ENCODE measurements around the gene SHQ1.

The SHQ1 gene

DNA sequence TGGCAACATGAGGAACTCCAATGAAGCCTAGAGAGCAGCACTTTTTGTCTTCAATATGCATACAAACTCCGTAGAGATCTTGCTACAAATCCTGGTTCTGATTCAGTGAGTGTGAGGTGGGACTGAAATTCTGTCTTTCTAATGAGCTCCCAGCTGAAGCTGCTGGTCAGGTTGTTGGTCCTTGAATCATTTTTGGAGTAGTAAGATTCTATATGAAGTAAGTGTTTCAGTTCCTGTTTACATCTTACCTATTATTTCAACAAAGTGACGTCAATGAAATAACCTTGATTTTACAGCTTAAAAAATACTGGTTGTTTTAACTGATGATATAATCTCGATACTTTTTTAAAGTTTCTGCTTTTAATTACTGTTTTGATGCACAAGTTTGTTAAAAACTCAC, 33.9 kb downstream of the SHQ1 start:
- FAIRE-seq (peak; percentile 61), DNase-seq (ENCODE audit: insufficient read length) (no peak)
- TF ChIP-seq POLR2AphosphoS5 (IDR thresholded peaks at IDR 0.05; ENCODE audit: low read depth, low read length), result no peak
- TF ChIP-seq POLR2A (IDR thresholded peaks at IDR 0.05; ENCODE audit: low read depth, low read length), result no peak
- no peak for TF ChIP-seq TAF1 (IDR thresholded peaks at IDR 0.05; ENCODE audit: borderline replicate concordance, low read depth, low read length)

DNA sequence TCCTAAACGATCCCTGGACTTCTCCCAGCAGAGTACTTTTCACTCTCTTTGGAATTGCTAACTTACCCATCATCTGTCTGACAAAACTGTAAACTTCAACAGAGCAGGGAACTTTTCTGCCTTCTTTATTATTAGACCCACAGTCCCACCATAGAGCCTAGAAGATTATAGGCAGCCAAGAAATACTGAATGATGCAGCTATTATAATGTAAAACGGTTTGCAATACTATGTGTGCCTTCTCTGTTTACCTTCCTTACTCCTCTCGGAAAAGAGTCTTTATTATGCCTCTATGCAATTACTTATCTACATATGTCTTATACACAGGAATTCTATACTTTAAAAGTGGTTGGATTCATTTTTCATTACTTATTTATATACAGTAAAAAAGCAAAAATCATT, 36.0 kb downstream of the SHQ1 start:
- no peak for FAIRE-seq
- TF ChIP-seq POLR2AphosphoS5 (IDR thresholded peaks at IDR 0.05; ENCODE audit: low read depth, low read length) (no peak), POLR2A (IDR thresholded peaks at IDR 0.05; ENCODE audit: low read depth, low read length) (no peak)
- DNase-seq (ENCODE audit: insufficient read length), result no peak

DNA sequence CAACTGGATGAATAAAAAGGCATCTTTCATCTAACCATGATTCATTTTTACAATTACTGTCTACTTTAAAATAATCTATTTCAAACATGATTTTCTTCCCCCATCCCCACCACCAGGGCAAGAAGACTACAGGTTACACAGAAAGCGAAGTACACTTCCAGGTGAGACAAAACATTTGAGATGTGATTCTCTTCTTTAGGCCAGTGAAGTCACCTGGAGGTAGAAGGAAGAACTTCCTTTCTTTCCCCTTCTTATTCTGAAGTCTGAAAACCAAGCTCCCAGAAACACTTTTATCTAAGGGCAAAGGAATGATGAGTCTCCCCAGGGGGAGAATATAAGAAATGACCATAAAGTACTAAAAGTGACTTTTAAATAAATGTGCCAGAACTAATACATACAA, 36.7 kb downstream of the SHQ1 start:
- TF ChIP-seq TAF1 (IDR thresholded peaks at IDR 0.05; ENCODE audit: borderline replicate concordance, low read depth, low read length) (no peak), POLR2AphosphoS5 (IDR thresholded peaks at IDR 0.05; ENCODE audit: low read depth, low read length) (no peak), POLR2A (IDR thresholded peaks at IDR 0.05; ENCODE audit: low read depth, low read length) (no peak)
- FAIRE-seq, result no peak
- no peak for DNase-seq (ENCODE audit: insufficient read length)

DNA sequence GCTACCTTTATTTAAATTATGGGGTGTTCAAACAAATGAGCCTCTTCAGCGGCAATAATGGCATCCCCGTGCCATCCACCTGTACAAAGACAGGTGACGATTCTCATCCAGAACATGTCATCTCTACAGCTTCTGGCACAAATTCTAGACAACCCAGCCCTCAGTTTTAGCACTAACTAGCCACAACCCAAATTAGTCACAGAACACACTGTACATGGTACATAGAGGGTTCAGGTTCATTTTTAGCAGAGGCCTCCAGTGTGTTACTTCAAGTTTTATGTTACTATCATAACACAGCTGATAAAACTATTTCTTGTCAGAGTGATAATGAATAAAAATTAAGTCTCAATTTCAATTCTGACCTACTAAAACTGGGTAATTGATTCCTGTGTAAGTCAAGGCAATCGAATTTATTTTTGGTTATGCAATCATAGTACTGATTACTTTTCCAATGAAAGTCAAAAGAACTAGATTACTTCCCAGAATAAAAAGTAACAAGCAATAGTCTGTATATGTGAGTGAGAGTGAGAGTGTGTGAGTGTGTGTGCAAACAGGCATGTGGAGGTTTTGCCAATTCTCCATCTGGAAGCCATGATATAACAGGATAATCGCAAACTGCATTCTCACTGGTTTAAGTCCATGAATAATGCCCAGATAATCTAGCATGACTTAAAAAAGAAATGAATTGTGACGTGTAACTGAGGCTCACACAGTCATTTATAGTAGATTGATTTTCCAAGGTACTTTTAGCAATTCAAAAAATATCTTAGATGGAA, 37.4 kb downstream of the SHQ1 start:
- no peak for DNase-seq (ENCODE audit: insufficient read length)
- no peak for FAIRE-seq
- TF ChIP-seq POLR2AphosphoS5 (IDR thresholded peaks at IDR 0.05; ENCODE audit: low read depth, low read length) (no peak), POLR2A (IDR thresholded peaks at IDR 0.05; ENCODE audit: low read depth, low read length) (no peak), TAF1 (IDR thresholded peaks at IDR 0.05; ENCODE audit: borderline replicate concordance, low read depth, low read length) (no peak)

GRCh38 chr3:72810063-72810462, 38.2 kb downstream of the SHQ1 start:
- TF ChIP-seq POLR2AphosphoS5 (IDR thresholded peaks at IDR 0.05; ENCODE audit: low read depth, low read length) (no peak), TAF1 (IDR thresholded peaks at IDR 0.05; ENCODE audit: borderline replicate concordance, low read depth, low read length) (no peak), POLR2A (IDR thresholded peaks at IDR 0.05; ENCODE audit: low read depth, low read length) (no peak)
- FAIRE-seq (no peak), DNase-seq (ENCODE audit: insufficient read length) (no peak)

DNA sequence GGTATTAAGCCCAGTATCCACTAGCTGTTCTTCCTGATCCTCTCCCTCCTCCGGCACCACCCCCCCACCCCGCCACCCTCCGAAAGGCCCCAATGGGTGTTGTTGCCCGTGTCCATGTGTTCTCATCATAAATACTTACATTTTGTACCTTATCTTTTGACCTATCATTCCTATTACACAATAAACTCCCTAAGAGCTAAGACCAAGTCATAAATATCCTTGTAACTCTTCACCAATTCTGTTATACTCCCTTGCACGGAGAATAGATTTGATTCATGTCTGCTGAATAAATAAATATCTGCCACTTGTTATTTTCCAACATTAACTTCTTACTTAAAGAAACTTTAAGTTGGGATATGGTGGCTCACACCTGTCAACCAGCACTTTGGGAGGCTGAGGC, 43.9 kb downstream of the SHQ1 start:
- no peak for TF ChIP-seq POLR2A (IDR thresholded peaks at IDR 0.05; ENCODE audit: low read depth, low read length)
- no peak for TF ChIP-seq TAF1 (IDR thresholded peaks at IDR 0.05; ENCODE audit: borderline replicate concordance, low read depth, low read length)
- no peak for TF ChIP-seq POLR2AphosphoS5 (IDR thresholded peaks at IDR 0.05; ENCODE audit: low read depth, low read length)
- FAIRE-seq (peak; percentile 38), DNase-seq (ENCODE audit: insufficient read length) (no peak)

GRCh38 chr3:72803573-72803972, 44.7 kb downstream of the SHQ1 start:
- FAIRE-seq (no peak), DNase-seq (ENCODE audit: insufficient read length) (no peak)
- TF ChIP-seq POLR2AphosphoS5 (IDR thresholded peaks at IDR 0.05; ENCODE audit: low read depth, low read length), result no peak
- no peak for TF ChIP-seq TAF1 (IDR thresholded peaks at IDR 0.05; ENCODE audit: borderline replicate concordance, low read depth, low read length)
- TF ChIP-seq POLR2A (IDR thresholded peaks at IDR 0.05; ENCODE audit: low read depth, low read length), result no peak

GRCh38 chr3:72802001-72802400, 46.2 kb downstream of the SHQ1 start:
- DNase-seq (ENCODE audit: insufficient read length), result no peak
- FAIRE-seq, result no peak
- TF ChIP-seq POLR2AphosphoS5 (IDR thresholded peaks at IDR 0.05; ENCODE audit: low read depth, low read length) (no peak), TAF1 (IDR thresholded peaks at IDR 0.05; ENCODE audit: borderline replicate concordance, low read depth, low read length) (no peak), POLR2A (IDR thresholded peaks at IDR 0.05; ENCODE audit: low read depth, low read length) (no peak)

DNA sequence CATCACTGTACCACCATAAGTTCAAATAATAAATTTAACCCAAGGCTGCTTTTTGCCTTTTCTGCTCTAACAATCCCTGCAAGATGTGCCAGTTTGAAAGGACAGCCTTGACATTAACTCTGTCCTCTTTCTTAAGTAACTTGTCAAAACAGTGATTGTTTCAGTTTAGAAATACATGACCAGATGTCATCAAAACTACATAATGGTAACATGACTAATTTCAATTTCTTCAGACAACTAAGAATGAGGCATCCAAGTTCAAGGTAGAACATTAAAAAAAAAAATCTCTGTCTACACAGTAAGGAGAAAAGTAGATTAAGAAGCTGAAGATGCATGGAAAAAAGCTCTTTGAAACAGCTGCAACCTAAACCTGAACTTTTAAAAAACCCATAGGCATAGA, 47.4 kb downstream of the SHQ1 start:
- DNase-seq (ENCODE audit: insufficient read length), result no peak
- FAIRE-seq, result peak; percentile 74
- TF ChIP-seq POLR2AphosphoS5 (IDR thresholded peaks at IDR 0.05; ENCODE audit: low read depth, low read length) (no peak), TAF1 (IDR thresholded peaks at IDR 0.05; ENCODE audit: borderline replicate concordance, low read depth, low read length) (no peak), POLR2A (IDR thresholded peaks at IDR 0.05; ENCODE audit: low read depth, low read length) (no peak)

- DNase-seq (ENCODE audit: insufficient read length) (no peak), FAIRE-seq (no peak)
- no peak for TF ChIP-seq TAF1 (IDR thresholded peaks at IDR 0.05; ENCODE audit: borderline replicate concordance, low read depth, low read length)
These were observed 49.6 kb downstream of the SHQ1 start for GRCh38 chr3:72798552-72799195.

DNA sequence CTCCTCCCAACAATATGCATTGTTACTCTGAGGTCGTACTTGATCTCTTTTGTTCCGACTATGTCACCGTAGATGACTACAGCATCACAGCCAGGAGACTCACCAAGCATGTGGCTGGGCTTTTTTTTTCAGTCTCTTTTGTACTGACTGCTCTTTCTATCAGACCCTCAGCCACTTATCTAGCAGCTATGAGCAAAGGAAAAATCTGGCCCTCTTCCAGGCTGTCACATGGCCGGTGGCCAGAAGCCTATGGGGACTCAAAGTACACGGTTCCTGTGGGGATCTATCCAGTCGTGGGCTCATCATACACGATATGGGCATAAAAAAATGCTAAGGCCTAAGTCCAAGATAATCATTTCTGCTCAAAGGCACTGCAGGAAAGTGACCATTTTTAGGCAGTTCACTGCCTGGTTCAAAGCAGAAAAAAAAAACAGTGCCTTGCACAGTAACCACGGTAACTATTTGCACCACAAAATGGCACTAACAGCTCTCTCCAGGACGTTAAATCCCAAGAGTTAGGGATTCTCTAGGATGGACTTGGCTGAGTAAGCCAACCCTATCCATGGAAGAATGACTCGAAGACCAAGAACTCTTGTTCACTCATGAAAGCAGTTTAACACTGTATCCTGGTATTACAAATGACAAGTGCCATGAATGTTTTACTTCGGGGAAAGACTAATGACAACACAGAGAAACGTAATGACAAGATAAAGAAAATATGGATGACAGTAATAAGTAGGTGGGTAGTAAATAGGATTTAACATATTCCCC, 50.3 kb downstream of the SHQ1 start:
- DNase-seq (ENCODE audit: insufficient read length) (no peak), FAIRE-seq (no peak)
- no peak for TF ChIP-seq TAF1 (IDR thresholded peaks at IDR 0.05; ENCODE audit: borderline replicate concordance, low read depth, low read length)
- no peak for TF ChIP-seq POLR2AphosphoS5 (IDR thresholded peaks at IDR 0.05; ENCODE audit: low read depth, low read length)
- TF ChIP-seq POLR2A (IDR thresholded peaks at IDR 0.05; ENCODE audit: low read depth, low read length), result no peak

GRCh38 chr3:72794079-72794478, 54.2 kb downstream of the SHQ1 start:
- no peak for FAIRE-seq
- no peak for TF ChIP-seq POLR2A (IDR thresholded peaks at IDR 0.05; ENCODE audit: low read depth, low read length)
- no peak for DNase-seq (ENCODE audit: insufficient read length)

Data from GM12892 (cell line).